AG04450 (cell line): ENCODE measurements around the gene FCHSD2. TPM values are rescaled to one million over a fixed set of nuclear protein-coding genes. Genes with fewer than 3 reads are reported as not detected.

Source experiments
- CTCF ChIA-PET: fragments of 300-600, 350-600 bp; formaldehyde crosslinking; extraction: SDS; loops from one replicate; lab custom pipeline; 2022; ENCODE audit warnings: antibody characterized with exemption, inconsistent platforms; lab: Charles Lee
- POLR2A ChIA-PET: fragments of 350-600 bp; formaldehyde crosslinking; extraction: SDS; loops from one replicate; lab custom pipeline; 2021; ENCODE audit warnings: antibody characterized with exemption, inconsistent platforms; lab: Yijun Ruan, JAX
- DNase-seq: peaks from one replicate; pipeline ENCODE4 v3.0.0-alpha.2; 2011; ENCODE audit warnings: low read depth, low spot score
- H3K27ac ChIP-seq: one replicate; pipeline ENCODE4 v1.5.1; 2012; ENCODE audit warnings: low read depth, low read length, control low read depth
- H3K27me3 ChIP-seq: one replicate; pipeline ENCODE4 v1.6.0; 2012; ENCODE audit warnings: low read length; ENCODE audit not compliant: control insufficient read depth, insufficient read depth
- H3K4me3 ChIP-seq: 2 replicates; pipeline ENCODE4 v1.5.1; 2011; ENCODE audit warnings: mild to moderate bottlenecking, low read depth, low read length, control low read depth
- H3K9me3 ChIP-seq: 2 replicates; pipeline ENCODE4 v1.5.1; 2012; ENCODE audit warnings: low read length; ENCODE audit not compliant: control insufficient read depth, insufficient read depth
- polyA plus RNA-seq: library from polyadenylated mRNA; depleted of rRNA; stranded (reverse); fragments of >200 nt; gene quantifications from 2 replicates; pipeline ENCODE4 v1.2.3, GENCODE V29; 2011
- TF ChIP-seq, protein P1 (sequence below): IDR thresholded peaks from 2 replicates; pipeline ENCODE4 v1.5.1; 2011; ENCODE audit warnings: low read depth, low read length, control low read depth, inconsistent platforms

FCHSD2 gene
- polyA plus RNA-seq, 1 experiment: 24.7 TPM

GRCh38 chr11:72972496-72973128 lies 169.5 kb downstream of the FCHSD2 start:
- no peaks in the 10 kb centered on the region for H3K9me3 ChIP-seq
- H3K27me3 ChIP-seq: no peaks in the 10 kb centered on the region
- H3K27ac ChIP-seq: no peak overlapping the region
- H3K4me3 ChIP-seq: no peak overlapping the region
- DNase-seq: peak; percentile 7
- TF ChIP-seq, protein P1, sequence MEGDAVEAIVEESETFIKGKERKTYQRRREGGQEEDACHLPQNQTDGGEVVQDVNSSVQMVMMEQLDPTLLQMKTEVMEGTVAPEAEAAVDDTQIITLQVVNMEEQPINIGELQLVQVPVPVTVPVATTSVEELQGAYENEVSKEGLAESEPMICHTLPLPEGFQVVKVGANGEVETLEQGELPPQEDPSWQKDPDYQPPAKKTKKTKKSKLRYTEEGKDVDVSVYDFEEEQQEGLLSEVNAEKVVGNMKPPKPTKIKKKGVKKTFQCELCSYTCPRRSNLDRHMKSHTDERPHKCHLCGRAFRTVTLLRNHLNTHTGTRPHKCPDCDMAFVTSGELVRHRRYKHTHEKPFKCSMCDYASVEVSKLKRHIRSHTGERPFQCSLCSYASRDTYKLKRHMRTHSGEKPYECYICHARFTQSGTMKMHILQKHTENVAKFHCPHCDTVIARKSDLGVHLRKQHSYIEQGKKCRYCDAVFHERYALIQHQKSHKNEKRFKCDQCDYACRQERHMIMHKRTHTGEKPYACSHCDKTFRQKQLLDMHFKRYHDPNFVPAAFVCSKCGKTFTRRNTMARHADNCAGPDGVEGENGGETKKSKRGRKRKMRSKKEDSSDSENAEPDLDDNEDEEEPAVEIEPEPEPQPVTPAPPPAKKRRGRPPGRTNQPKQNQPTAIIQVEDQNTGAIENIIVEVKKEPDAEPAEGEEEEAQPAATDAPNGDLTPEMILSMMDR: no peak
- CTCF ChIA-PET: no interaction called here
- POLR2A ChIA-PET: no interaction called here

DNA sequence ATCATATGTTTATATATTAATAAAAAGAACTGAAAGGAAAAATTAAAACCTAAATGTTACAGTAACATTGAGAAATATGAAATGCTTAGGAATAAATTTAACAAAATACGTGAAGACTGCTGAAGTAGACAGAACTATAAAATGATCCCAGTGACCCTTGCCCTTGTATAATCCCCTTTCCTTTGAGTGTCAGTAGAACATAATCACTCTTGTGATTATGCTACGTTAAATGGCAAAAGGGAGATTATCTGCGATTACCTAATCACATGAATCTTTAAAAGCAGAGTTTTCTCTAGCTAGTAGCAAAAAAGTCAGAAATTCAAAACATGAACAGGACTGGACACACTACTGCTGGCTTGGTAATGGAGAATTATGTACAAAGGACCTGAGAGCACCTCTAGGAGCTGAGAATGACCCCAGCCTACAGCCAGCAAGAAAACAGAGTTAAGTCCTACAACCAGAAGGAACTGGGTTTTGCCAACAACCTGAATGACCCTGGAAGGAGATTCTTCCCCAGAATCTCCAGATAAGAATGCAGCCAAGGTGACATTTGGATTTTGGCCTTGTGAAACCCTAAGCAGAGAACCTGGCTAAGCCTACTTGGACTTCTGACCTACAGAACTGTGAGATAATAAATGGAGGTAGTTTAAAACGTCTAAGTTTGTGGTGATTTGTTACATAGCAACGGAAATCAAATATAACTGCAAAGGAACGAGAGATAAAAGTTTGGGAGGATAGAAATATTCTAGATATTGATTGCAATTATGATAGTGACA lies 170.7 kb downstream of the FCHSD2 start:
- ChIA-PET POLR2A (no interaction called here), CTCF (no interaction called here)
- Histone ChIP-seq H3K27ac (no peak overlapping the region), H3K9me3 (no peaks in the 10 kb centered on the region), H3K27me3 (no peaks in the 10 kb centered on the region), H3K4me3 (no peak overlapping the region)
- TF ChIP-seq, protein P1: no peak
- DNase-seq: no peak

- no peaks in the 10 kb centered on the region for H3K9me3 ChIP-seq
- no peaks in the 10 kb centered on the region for H3K27me3 ChIP-seq
- DNase-seq: no peak
- TF ChIP-seq, protein P1: no peak
- ChIA-PET CTCF (no interaction called here), POLR2A (no interaction called here)
- H3K27ac ChIP-seq: no peak overlapping the region
- H3K4me3 ChIP-seq: no peak overlapping the region
These were observed 171.5 kb downstream of the FCHSD2 start for GRCh38 chr11:72970557-72971118.

DNA sequence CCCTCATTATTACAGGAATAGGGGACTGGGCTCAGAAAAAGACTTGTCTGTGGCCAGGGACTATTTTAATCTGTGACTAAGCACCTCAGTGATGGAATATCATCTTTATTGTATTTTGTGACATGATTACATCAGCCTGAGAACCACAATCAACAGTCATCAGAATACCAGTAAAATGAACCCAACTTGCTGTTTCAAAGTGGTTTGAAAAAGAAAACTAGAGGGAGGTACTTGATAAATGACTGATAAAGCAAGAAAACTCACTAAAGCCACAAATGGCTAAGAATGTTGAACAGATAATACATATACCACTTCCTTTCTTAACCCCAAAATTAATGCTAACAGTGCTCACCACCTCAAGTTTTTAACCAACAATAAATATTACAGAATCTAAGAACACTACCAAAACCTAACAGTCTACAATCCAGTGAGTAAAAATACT lies 172.2 kb downstream of the FCHSD2 start:
- POLR2A ChIA-PET: no interaction called here
- CTCF ChIA-PET: no interaction called here
- H3K27ac ChIP-seq: no peak overlapping the region

More for the DNA sequence above, 172.2 kb downstream of the FCHSD2 start:
- no peaks in the 10 kb centered on the region for H3K27me3 ChIP-seq
- no peak for DNase-seq
- no peak overlapping the region for H3K4me3 ChIP-seq
- TF ChIP-seq, protein P1: no peak
- H3K9me3 ChIP-seq: no peaks in the 10 kb centered on the region
